Brain microvascular endothelial cell (primary cell): ENCODE measurements around the gene NBAS.
"Not testable (repeated sequence)": the region's sequence is repeated elsewhere in the genome, so short reads cannot be mapped to it uniquely, and the experiment has no call there.

ENCODE experiments used
- DNase-seq: peaks from one replicate; pipeline ENCODE4 v3.0.0-alpha.2; 2020
- H3K27ac ChIP-seq: fragments of 250-450 bp; sonication (Bioruptor Pico); 2 replicates; pipeline ENCODE4 v1.5.1; 2020; ENCODE audit warnings: mild to moderate bottlenecking, moderate library complexity
- H3K27me3 ChIP-seq: fragments of 250-450 bp; sonication (Bioruptor Pico); replicated peaks from 2 replicates; pipeline ENCODE4 v1.5.1; 2020; ENCODE audit warnings: mild to moderate bottlenecking
- H3K36me3 ChIP-seq: fragments of 250-450 bp; sonication (Bioruptor Pico); replicated peaks from 2 replicates; pipeline ENCODE4 v1.5.1; 2020; ENCODE audit warnings: mild to moderate bottlenecking
- H3K4me3 ChIP-seq: 2 replicates; pipeline ENCODE4 v1.5.1; 2011; ENCODE audit warnings: low read depth, mild to moderate bottlenecking, control low read depth, low read length, moderate library complexity
- CTCF ChIP-seq: IDR thresholded peaks from 2 replicates; pipeline ENCODE4 v1.5.1; 2011; ENCODE audit warnings: low read depth, mild to moderate bottlenecking, moderate library complexity, low read length, control low read depth, inconsistent platforms; ENCODE audit errors: missing control alignments
- in situ Hi-C: cut with HindIII; loops from 2 replicates; pipeline ENCODE4 v1.10.0; 2017; ENCODE audit warnings: low sequenced_read_pairs, low pct_ligation_motif_present

Gene NBAS

DNA sequence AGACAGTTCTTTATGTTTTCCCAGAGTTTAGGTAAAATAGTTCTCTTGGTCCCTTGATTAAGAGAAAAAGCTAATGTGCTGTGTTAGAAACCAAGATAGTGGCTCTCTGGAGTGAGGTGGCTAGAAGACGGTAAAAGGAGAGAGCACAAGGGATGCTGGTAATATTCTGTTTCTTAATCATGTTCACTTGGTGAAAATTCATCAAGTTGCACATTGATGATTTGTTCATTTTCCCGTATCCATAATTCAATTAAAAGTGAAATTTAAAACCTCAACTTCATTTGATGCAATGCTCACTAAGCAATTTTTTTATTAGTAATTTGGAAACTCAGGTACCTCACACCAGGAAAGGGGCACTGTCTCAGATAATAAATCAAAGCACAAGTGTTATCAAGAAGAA is 113.8 kb downstream of the NBAS start:
- DNase-seq = no peak
- in situ Hi-C loops = no loop called here
- TF ChIP-seq CTCF = no peak

GRCh38 chr2:15446961-15447360 is 114.2 kb downstream of the NBAS start:
- Histone ChIP-seq H3K27ac (no peak overlapping the region), H3K36me3 (no peaks in the 10 kb centered on the region), H3K27me3 (no peaks in the 10 kb centered on the region), H3K4me3 (no peak overlapping the region)
- DNase-seq = no peak
- in situ Hi-C loops = no loop called here
- no peak for TF ChIP-seq CTCF

More for the DNA sequence above, 113.8 kb downstream of the NBAS start:
- no peaks in the 10 kb centered on the region for H3K27me3 ChIP-seq
- no peak overlapping the region for H3K27ac ChIP-seq
- H3K4me3 ChIP-seq = no peak overlapping the region
- no peaks in the 10 kb centered on the region for H3K36me3 ChIP-seq

DNA sequence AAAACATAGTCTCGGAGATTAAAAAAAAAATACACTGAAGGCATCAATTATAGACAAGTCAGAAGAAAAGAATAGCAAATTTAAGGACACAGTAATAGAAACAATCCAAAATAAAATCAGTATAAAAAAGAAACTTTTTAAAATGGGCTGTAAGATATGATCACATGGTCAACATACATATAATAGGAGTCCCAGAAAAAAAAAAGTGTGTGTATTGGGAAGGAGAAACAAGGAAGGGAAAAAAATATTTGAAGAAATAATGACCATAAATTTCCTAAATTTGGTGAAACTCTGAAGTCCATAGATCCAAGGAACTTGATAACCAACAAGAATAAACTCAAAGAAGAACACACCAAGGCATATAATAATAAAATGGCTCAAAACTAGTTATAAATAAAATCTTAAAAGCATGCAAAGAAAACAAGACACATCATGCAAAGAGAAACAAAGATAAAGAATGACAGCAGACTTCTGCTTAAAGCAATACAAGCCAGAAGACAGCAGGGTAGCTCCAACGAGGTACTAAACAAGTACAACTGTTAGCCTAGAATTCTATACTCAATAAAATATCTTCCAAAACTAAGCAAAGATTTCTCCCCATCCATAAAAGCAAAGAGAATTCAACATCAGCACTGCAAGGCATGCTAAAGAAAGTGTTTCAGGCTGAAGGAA is 115.1 kb downstream of the NBAS start:
- no peak overlapping the region for H3K27ac ChIP-seq
- no peaks in the 10 kb centered on the region for H3K36me3 ChIP-seq
- DNase-seq = no peak
- H3K4me3 ChIP-seq = no peak overlapping the region
- no peaks in the 10 kb centered on the region for H3K27me3 ChIP-seq
- no peak for TF ChIP-seq CTCF
- in situ Hi-C loops = no loop called here

DNA sequence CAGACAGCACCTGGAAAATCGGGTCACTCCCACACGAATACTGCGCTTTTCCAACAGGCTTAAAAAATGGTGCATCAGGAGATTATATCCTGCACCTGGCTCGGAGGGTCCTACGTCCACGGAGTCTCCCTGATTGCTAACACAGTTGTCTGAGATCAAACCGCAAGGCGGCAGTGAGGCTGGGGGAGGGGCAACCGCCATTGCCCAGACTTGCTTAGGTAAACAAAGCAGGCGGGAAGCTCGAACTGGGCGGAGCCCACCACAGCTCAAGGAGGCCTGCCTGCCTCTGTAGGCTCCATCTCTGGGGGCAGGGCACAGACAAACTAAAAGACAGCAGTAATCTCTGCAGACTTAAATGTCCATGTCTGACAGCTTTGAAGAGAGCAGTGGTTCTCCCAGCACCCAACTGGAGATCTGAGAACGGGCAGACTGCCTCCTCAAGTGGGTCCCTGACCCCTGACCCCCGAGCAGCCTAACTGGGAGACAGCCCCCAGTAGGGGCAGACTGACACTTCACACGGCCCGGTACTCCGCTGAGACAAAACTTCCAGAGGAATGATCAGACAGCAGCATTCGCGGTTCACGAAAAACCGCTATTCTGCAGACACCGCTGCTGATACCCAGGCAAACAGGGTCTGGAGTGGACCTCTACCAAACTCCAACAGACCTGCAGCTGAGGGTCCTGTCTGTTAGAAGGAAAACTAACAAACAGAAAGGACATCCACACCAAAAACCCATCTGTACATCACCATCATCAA is 121.2 kb downstream of the NBAS start:
- H3K4me3 ChIP-seq, H3K27ac ChIP-seq, in situ Hi-C loops, H3K27me3 ChIP-seq, DNase-seq, H3K36me3 ChIP-seq: not testable (repeated sequence)

DNA sequence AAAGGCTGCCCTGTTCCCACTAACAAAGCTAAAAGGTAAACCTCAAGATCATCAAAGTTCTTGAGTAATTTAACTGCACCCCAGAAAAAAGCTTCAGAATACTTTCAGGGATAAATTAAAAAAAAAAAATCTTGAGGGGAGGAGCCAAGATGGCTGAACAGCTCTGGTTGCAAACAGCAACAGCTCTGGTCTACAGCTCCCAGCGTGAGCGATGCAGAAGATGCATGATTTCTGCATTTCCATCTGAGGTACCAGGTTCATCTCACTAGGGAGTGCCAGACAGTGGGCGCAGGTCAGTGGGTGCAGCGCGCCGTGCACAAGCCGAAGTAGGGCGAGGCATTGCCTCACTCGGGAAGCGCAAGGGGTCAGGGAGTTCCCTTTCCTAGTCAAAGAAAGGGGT is 121.8 kb downstream of the NBAS start:
- in situ Hi-C loops, H3K36me3 ChIP-seq, H3K27ac ChIP-seq, DNase-seq, H3K4me3 ChIP-seq, H3K27me3 ChIP-seq: not testable (repeated sequence)

- H3K36me3 ChIP-seq = no peaks in the 10 kb centered on the region
- in situ Hi-C loops = no loop called here
- H3K27ac ChIP-seq = no peak overlapping the region
- H3K27me3 ChIP-seq = no peaks in the 10 kb centered on the region
- DNase-seq = no peak
- no peak overlapping the region for H3K4me3 ChIP-seq
- TF ChIP-seq CTCF = no peak
Measured at GRCh38 chr2:15436195-15436594, 124.9 kb downstream of the NBAS start.
